Endothelial cell of umbilical vein (primary cell): ENCODE measurements around the gene GRB14. TPM values are rescaled to one million over a fixed set of nuclear protein-coding genes. Genes with fewer than 3 reads are reported as not detected.

Source experiments
- BruUV-seq: library from RNA; stranded (reverse); fragments of 400-500 nt; replicated peaks from 2 replicates; lab custom pipeline; 2021; lab: Mats Ljungman, UMichigan
- CTCF ChIA-PET: fragments of 300-600, 350-600 bp; sonication (Branson Sonifier 250); formaldehyde crosslinking; loops from one replicate; lab custom pipeline; 2021; ENCODE audit warnings: antibody characterized with exemption, inconsistent platforms; lab: Charles Lee
- POLR2A ChIA-PET: fragments of 300-600, 350-600 bp; sonication (Branson Sonifier 250); formaldehyde crosslinking; loops from one replicate; lab custom pipeline; 2021; ENCODE audit warnings: antibody characterized with exemption, inconsistent platforms; lab: Charles Lee
- DNase-seq: peaks from one replicate; pipeline ENCODE4 v3.0.0-alpha.2; 2011; ENCODE audit warnings: low read depth, low spot score
- FAIRE-seq: peaks from 2 replicates; lab custom pipeline; 2011; peaks lifted over from hg19 to GRCh38; lab: Jason Lieb, UNC
- H2AFZ ChIP-seq: 2 replicates; pipeline ENCODE4 v1.6.0; 2012; ENCODE audit warnings: low read depth, low read length, control low read depth, inconsistent platforms
- H3K27ac ChIP-seq: 2 replicates; pipeline ENCODE4 v1.5.1; 2011; ENCODE audit warnings: low read depth, mild to moderate bottlenecking, control low read depth, low read length, moderate library complexity; ENCODE audit not compliant: insufficient read depth
- H3K27me3 ChIP-seq, 2 experiments: 2 replicates each; pipeline versions ENCODE4 v1.6.0 to v1.6.1; 2011; ENCODE audit warnings: low read length in 2 of 2, mixed read lengths in 1 of 2; ENCODE audit not compliant: control insufficient read depth in 2 of 2, insufficient read depth in 2 of 2
- H3K36me3 ChIP-seq, 2 experiments: 2 replicates in 1 of 2; 3 replicates in 1 of 2; pipeline ENCODE4 v1.5.1; 2011; ENCODE audit warnings: low read length in 2 of 2, mild to moderate bottlenecking in 1 of 2, moderate library complexity in 1 of 2; ENCODE audit not compliant: control insufficient read depth in 2 of 2, insufficient read depth in 2 of 2; ENCODE audit errors: extremely low read depth in 1 of 2
- H3K4me1 ChIP-seq: 3 replicates; pipeline ENCODE4 v1.5.1; 2011; ENCODE audit warnings: mild to moderate bottlenecking, low read length; ENCODE audit not compliant: control insufficient read depth, insufficient read depth; ENCODE audit errors: extremely low read depth
- H3K4me2 ChIP-seq: 2 replicates; pipeline ENCODE4 v1.6.1; 2011; ENCODE audit warnings: low read length, control low read depth, mixed read lengths; ENCODE audit not compliant: insufficient read depth
- H3K4me3 ChIP-seq, 3 experiments: fragments of 200-600 bp in 1 of 3; sonication (generic), shearing (Covaris generic) in 1 of 3; replicated peaks in 1 of 3; 2 replicates each; pipeline ENCODE4 v1.5.1; 2011 to 2016; ENCODE audit warnings: control low read depth in 3 of 3, low read length in 3 of 3, mild to moderate bottlenecking in 2 of 3, inconsistent platforms in 1 of 3, low read depth in 1 of 3, moderate library complexity in 1 of 3; ENCODE audit not compliant: insufficient read depth in 1 of 3
- H3K79me2 ChIP-seq: 2 replicates; pipeline ENCODE4 v1.6.0; 2012; ENCODE audit warnings: low read length, inconsistent platforms; ENCODE audit not compliant: control insufficient read depth, insufficient read depth
- H3K9ac ChIP-seq: replicated peaks from 2 replicates; pipeline ENCODE3; 2011; ENCODE audit warnings: low read length, control low read depth; ENCODE audit not compliant: insufficient read depth; ENCODE audit errors: extremely low read depth
- H3K9me1 ChIP-seq: replicated peaks from 3 replicates; pipeline ENCODE4 v1.6.0; 2011; ENCODE audit warnings: mild to moderate bottlenecking, low read length; ENCODE audit not compliant: control insufficient read depth, insufficient read depth; ENCODE audit errors: extremely low read depth
- H3K9me3 ChIP-seq: replicated peaks from 2 replicates; pipeline ENCODE4 v1.5.1; 2012; ENCODE audit warnings: low read length, inconsistent platforms; ENCODE audit not compliant: control insufficient read depth, insufficient read depth
- H4K20me1 ChIP-seq: replicated peaks from 2 replicates; pipeline ENCODE3; 2011; ENCODE audit warnings: mild to moderate bottlenecking, low read length; ENCODE audit not compliant: control insufficient read depth, insufficient read depth; ENCODE audit errors: extremely low read depth
- CTCF ChIP-seq, 2 donors: IDR thresholded peaks; 1 replicate in 1 of 2; 2 replicates in 1 of 2; pipeline ENCODE4 v1.5.1; 2011; ENCODE audit warnings: low read length in 2 of 2, mild to moderate bottlenecking in 2 of 2, moderate library complexity in 2 of 2, control low read depth in 1 of 2, inconsistent platforms in 1 of 2, low read depth in 1 of 2; ENCODE audit not compliant: insufficient read depth in 1 of 2; ENCODE audit errors: extremely low read depth in 1 of 2
- EZH2 ChIP-seq: IDR thresholded peaks from 2 replicates; pipeline ENCODE4 v1.6.1; 2012; ENCODE audit warnings: borderline replicate concordance, low read depth, mild to moderate bottlenecking, moderate library complexity, low read length, inconsistent platforms; ENCODE audit not compliant: severe bottlenecking
- FOS ChIP-seq: IDR thresholded peaks from 2 replicates; pipeline ENCODE4 v1.6.1; 2011; ENCODE audit warnings: mild to moderate bottlenecking, low read length, moderate library complexity, borderline replicate concordance; ENCODE audit not compliant: insufficient read depth
- GATA2 ChIP-seq: IDR thresholded peaks from 2 replicates; pipeline ENCODE4 v1.7.0; 2011; ENCODE audit warnings: low read depth, mild to moderate bottlenecking, moderate library complexity, mixed read lengths, low read length; ENCODE audit not compliant: insufficient read length, insufficient read depth
- JUN ChIP-seq: IDR thresholded peaks from 2 replicates; pipeline ENCODE4 v1.6.1; 2011; ENCODE audit warnings: borderline replicate concordance, low read depth; ENCODE audit not compliant: insufficient read length, insufficient read depth
- MAX ChIP-seq: IDR thresholded peaks from 2 replicates; pipeline ENCODE4 v1.6.1; 2011; ENCODE audit not compliant: insufficient read depth, insufficient read length
- MYC ChIP-seq: IDR thresholded peaks from one replicate; pipeline ENCODE4 v1.6.1; 2011; ENCODE audit warnings: mild to moderate bottlenecking, low read depth, low read length
- POLR2A ChIP-seq: IDR thresholded peaks from 2 replicates; pipeline ENCODE4 v1.6.1; 2012; ENCODE audit warnings: low read depth, mild to moderate bottlenecking, control low read depth, low read length
- POLR2AphosphoS5 ChIP-seq: IDR thresholded peaks from 2 replicates; pipeline ENCODE4 v1.6.1; 2012; ENCODE audit warnings: low read depth, mild to moderate bottlenecking, control low read depth, low read length, moderate library complexity; ENCODE audit not compliant: insufficient read depth
- dilution Hi-C: fragments of 300-500 bp; cut with MboI; formaldehyde crosslinking; loops from one replicate; pipeline ENCODE4 v1.15.0; 2019; ENCODE audit warnings: low sequenced_read_pairs; ENCODE audit not compliant: extremely low pct_ligation_motif_present
- intact Hi-C: fragments of 100-400 bp; cut with micrococcal nuclease; formaldehyde crosslinking; loops from one replicate; pipeline ENCODE4 v1.10.0; 2022
- polyA plus RNA-seq, 4 experiments: library from polyadenylated mRNA; depleted of rRNA in 3 of 4; stranded (reverse) in 3 of 4; unstranded in 1 of 4; fragments of >200 nt; gene quantifications; 2 replicates each; pipeline versions ENCODE4 v1.2.1 to v1.2.3, GENCODE V29; 2011 to 2012; ENCODE audit warnings: missing spikeins in 1 of 4
- total RNA-seq: library from RNA; stranded (reverse); gene quantifications from 2 replicates; pipeline ENCODE4 v1.2.3, GENCODE V29; 2021

The GRB14 gene
- total and polyA plus RNA-seq, 2 donors (not counting 3 experiments of a cell fraction or from before 2014, with no cell fraction given), result 3.0 to 10.3 TPM

GRCh38 chr2:164664070-164664469 is 42.8 kb upstream of the GRB14 start:
- Histone ChIP-seq H3K4me1 (no peaks in the 10 kb centered on the region), H3K36me3 (no peaks in the 10 kb centered on the region), H3K4me3 (no peak overlapping the region), H4K20me1 (no peaks in the 10 kb centered on the region), H3K9me1 (no peaks in the 10 kb centered on the region), H3K9me3 (no peaks in the 10 kb centered on the region), H3K27me3 (no peaks in the 10 kb centered on the region), H2AFZ (no peak overlapping the region), H3K27ac (no peak overlapping the region), H3K9ac (no peak overlapping the region), H3K4me2 (no peak overlapping the region), H3K79me2 (no peaks in the 10 kb centered on the region)
- no TSS peak for BruUV-seq
- ChIA-PET CTCF (interaction anchor here (1.1 kb wide), 1 partner anchor 54 kb away, joined by 3 read pairs; no protein-coding TSS in a partner anchor), POLR2A (no interaction called here)
- DNase-seq, result no peak
- TF ChIP-seq FOS (no peak), CTCF (IDR thresholded peaks at IDR 0.05; ENCODE audit: extremely low read depth in 1 of 2, insufficient read depth in 1 of 2, low read depth in 1 of 2, low read length in 2 of 2) (no peak), EZH2 (no peak), GATA2 (no peak), POLR2AphosphoS5 (no peak), MYC (no peak), JUN (no peak), POLR2A (no peak), MAX (no peak)
- no peak for FAIRE-seq
- intact Hi-C loops, result no loop called here
- dilution Hi-C loops, result no loop called here
